22Rv1 (cell line): Measurements from ENCODE around the gene FAM120A.

Experiments
- CTCF ChIP-seq: fragments of 450-650 bp; IDR thresholded peaks from 2 replicates; pipeline ENCODE4 v1.5.1; 2017; ENCODE audit warnings: mild to moderate bottlenecking
- ZFX ChIP-seq: fragments of 450-650 bp; IDR thresholded peaks from 2 replicates; pipeline ENCODE4 v1.6.1; 2017; ENCODE audit warnings: antibody characterized with exemption, borderline replicate concordance

- TF ChIP-seq CTCF (no peak), ZFX (no peak)
Measured at GRCh38 chr9:93557366-93558137, 106.1 kb downstream of the FAM120A start.
